HG02970 (cell line): Measurements from ENCODE around the gene RGS6.

Source experiments
- ATAC-seq: cut with Tn5 transposase; IDR thresholded peaks from one replicate; pipeline ENCODE4 v1.9.1; 2021; ENCODE audit warnings: mild to moderate bottlenecking, moderate library complexity, moderate number of reproducible peaks; ENCODE audit not compliant: unreplicated experiment, low FRiP score

The RGS6 gene

DNA sequence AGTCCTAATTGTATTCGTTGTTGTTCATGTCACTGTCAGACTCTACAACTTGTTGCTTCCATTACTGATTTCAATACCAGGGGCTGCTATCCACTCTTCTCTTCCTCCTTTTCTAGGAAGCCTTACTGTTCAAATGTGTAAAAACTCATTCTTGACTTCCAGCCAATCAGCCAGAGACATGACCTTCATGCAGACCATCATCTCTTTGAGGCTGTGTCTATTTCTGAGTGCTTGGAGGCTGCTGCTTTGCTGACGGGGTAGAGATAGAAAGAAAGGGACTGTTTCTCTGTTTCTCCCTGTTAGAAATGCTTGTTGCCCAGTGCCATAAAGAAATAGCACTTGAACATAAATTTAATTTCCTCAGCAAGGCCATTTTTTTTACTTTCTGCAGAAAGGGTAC, 282.9 kb downstream of the RGS6 start:
- no peak for ATAC-seq

GRCh38 chr14:72217135-72217534, 284.9 kb downstream of the RGS6 start:
- no peak for ATAC-seq

DNA sequence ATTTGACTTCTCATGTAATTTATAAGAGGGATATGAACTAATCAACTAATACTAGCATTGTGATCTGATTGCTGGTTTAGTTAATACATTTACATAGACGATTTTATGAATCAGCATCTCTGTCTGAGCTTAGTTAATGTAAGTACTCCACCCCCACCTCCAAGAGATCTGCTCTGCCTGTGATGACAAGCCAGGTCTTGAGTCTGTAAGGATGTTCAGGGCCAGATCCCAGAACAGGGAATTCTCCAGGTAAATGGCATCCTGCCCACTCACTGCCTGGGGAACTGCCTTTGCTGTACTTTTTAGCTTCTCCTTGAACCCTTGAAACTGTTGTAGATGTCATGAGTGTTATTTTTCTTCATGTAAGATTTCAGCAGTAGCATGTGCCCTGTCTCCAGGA, 289.8 kb downstream of the RGS6 start:
- no peak for ATAC-seq

DNA sequence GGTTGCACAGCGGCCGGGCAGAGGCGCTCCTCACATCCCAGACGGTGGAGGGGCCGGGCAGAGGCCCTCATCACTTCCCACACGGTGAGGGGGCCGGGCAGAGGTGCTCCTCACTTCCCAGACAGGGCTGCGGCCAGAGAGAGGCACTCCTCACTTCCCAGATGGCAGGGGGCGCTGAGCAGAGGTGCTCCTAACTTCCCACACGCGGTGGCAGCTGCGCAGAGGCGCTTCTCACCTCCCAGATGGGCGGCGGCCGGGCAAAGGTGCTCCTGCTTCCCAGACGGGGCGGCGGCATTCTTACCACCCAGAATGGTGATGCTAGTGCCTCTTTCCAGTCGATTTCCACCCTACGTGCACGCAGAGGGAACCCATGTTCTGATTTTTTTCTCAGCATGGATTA, 304.4 kb downstream of the RGS6 start:
- ATAC-seq = no peak

GRCh38 chr14:72237722-72238666, 305.8 kb downstream of the RGS6 start:
- ATAC-seq = no peak

DNA sequence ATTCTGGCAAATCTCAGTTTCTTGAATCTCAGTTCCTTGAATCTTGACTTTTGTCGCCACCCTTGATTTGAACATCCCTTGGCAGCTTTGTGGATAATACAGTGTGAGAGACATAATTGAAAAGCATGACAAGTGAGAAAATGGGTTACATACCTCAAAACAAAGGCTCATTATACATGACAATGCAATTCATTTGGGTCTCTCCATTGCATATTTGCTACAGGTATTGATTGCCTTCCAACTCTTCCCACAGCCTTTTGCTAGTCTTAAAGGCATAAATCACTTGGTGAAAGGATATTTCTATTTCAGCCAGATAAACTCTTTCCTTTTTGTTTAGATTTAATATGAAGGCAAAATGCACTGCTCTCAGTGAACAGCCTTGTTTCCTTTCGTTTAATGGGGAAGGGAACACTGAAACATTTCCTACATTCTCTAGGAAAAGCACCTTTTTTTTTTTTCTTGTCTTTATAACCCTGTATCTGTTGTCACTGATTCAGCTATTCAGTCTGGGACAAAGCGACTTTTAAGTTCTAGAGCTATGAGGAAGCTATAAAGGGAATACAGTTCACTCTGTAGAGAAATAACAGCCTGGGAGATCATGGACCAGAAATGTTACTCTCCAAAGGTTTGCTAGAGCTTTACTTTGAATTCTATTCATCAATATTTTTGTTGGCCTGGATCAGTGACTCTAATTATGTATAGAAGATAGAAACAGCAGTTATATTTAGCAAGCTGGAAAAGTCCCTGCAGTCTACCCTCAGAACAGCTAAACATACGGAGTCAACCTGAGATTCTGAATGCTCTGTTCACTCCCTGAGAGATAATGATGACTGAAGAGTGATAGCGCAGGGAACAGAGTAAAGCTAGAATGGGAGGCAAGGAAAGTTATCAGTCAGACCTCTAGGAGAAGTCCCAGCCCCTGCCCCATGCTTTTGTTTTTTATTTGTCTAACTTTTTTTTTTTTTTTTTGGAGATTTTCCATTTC, 311.4 kb downstream of the RGS6 start:
- no peak for ATAC-seq

- ATAC-seq = no peak
Measured at GRCh38 chr14:72247896-72248465, 315.8 kb downstream of the RGS6 start.

GRCh38 chr14:72253503-72253902, 321.3 kb downstream of the RGS6 start:
- no peak for ATAC-seq

GRCh38 chr14:72254202-72254936, 322.1 kb downstream of the RGS6 start:
- no peak for ATAC-seq

- no peak for ATAC-seq
Measured at GRCh38 chr14:72254937-72255472, 322.8 kb downstream of the RGS6 start.

DNA sequence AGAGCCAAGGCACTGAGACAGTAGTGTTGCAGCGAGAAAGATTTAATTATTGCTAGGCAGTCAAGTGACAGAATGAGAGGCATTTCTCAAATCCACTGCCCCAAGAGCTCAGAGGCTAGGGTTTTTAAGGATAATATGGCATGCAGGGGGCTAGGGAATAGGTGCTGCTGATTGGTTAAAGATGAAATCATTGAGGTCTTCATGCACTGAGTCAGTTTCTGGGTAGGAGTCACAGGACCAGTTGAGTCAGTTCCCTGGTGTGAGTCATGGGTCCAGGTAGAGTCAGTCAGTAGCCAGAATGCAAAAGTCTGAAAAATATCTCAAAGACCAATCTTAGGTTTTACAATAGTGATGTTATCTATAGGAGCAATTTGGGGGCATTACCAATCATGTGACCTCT, 323.8 kb downstream of the RGS6 start:
- no peak for ATAC-seq

- no peak for ATAC-seq
Measured at GRCh38 chr14:72261068-72261467, 328.8 kb downstream of the RGS6 start.

DNA sequence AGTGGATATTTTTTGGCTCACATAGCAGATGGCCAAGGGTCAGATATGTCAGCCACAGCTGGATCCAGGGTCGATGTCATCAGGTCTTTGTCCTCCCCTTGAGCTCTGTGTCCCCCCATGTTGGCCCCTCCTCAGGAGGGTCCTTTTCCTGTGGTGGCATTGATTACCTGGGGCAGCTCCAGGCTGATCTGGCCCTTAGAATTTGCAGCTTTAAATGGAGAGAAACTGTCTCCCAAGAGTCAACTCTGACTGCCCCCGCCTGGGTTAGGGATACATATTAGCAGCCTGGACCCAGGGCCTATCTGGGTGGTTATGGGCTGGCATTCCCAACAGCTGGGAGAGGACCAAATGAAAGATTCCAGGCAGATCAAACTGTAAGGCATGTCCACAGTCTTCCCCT, 330.5 kb downstream of the RGS6 start:
- no peak for ATAC-seq

DNA sequence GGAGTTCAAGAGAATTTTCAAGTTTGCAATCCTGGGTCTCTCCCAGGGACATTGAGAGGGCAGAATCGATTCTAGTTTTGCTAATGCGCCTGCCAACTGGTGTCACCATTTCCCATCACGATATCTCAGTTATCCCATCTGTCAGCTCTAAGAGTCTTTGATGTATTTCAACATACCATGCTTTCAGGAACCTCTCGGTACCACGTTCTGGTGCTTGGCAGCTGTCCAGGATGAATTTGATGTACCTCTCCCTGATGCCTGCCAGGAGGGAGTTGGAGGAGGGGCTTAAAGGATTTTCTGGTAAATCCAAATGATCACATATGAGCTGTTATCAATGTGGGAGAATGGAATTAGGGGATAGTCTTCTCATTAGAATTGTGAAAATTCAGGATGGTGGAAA, 332.5 kb downstream of the RGS6 start:
- no peak for ATAC-seq

- ATAC-seq = no peak
Measured at GRCh38 chr14:72270147-72270727, 338.0 kb downstream of the RGS6 start.

DNA sequence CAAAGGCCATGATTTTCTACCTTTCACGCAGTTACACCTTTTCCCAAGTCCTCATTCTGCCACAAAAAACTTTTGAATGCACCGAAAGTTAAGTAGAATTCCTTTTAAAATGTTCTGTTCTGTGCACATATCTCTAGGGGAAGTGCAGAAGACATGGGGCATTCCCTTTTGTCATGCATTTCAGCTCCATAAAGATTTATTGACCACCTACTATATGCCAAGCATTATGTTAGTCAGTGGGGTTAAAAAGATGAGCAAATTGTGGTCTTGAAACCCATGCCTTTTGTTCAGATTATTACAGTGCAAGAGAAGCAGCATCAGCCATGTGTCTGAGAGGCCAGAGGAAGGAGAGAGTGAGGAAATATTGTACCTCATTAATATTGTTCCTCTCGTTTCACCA, 338.5 kb downstream of the RGS6 start:
- ATAC-seq = no peak

DNA sequence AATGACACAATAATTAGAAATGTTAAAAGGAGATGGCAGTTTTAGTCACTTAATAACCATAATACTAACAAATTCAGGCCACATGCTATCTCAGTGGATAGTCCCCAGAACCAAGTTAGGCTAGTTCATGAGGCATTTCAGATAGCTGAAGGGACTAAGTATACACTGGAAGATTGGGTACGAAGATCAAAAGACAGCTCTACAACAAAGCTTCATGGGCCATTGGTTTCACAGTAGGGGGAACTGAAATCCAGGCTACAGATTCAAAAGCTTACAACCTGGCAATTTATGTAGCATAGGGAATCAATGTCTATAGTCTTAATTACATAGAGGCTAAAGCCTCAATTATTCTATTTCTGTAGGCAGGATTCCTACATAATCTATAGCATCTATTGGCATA, 343.0 kb downstream of the RGS6 start:
- ATAC-seq = no peak

- no peak for ATAC-seq
Measured at GRCh38 chr14:72278316-72278715, 346.1 kb downstream of the RGS6 start.

DNA sequence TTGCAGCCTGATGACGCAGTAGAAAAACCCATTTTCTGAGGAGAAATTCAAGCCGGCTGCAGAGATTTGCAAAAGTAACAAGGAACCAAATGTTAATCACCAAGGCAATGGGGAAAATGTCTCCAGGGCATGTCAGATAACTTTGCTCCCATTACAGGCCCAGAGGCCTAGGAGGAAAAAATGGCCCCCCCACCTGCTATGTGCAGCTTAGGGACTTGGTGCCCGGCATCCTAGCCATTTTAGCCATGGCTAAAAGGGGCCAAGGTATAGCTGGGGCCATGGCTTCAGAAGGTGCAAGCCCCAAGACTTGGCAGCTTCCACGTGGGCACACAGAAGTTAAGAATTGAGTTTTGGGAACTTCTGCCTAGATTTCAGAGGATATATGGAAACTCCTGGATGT, 351.9 kb downstream of the RGS6 start:
- no peak for ATAC-seq

GRCh38 chr14:72290241-72290640, 358.0 kb downstream of the RGS6 start:
- ATAC-seq = no peak
